Activated naive CD4-positive, alpha-beta T cell treated with anti-CD3 and anti-CD28 coated beads, Interleukin-2, amount 50 U/mL, for 24 hours (primary cell): ENCODE measurements around the gene LDLRAD2.
A peak's percentile ranks its signal among the peaks of the same experiment; 100 is the strongest.

ENCODE experiments used
- H3K27ac Mint-ChIP-seq: one replicate; pipeline ENCODE4 v1.8.0; 2021; ENCODE audit warnings: mild to moderate bottlenecking, mixed read lengths
- H3K27me3 Mint-ChIP-seq: one replicate; pipeline ENCODE4 v1.8.0; 2021; ENCODE audit warnings: mixed read lengths
- H3K36me3 Mint-ChIP-seq: one replicate; pipeline ENCODE4 v1.8.0; 2021; ENCODE audit warnings: mixed read lengths
- H3K4me1 Mint-ChIP-seq: one replicate; pipeline ENCODE4 v1.8.0; 2021; ENCODE audit warnings: mixed read lengths
- H3K4me3 Mint-ChIP-seq: one replicate; pipeline ENCODE4 v1.8.0; 2021; ENCODE audit warnings: mild to moderate bottlenecking, mixed read lengths
- H3K9me3 Mint-ChIP-seq: one replicate; pipeline ENCODE4 v1.8.0; 2021; ENCODE audit warnings: mixed read lengths

The LDLRAD2 gene

GRCh38 chr1:21828075-21828474, 16.0 kb downstream of the LDLRAD2 start:
- Mint-ChIP-seq H3K9me3 (no peaks in the 10 kb centered on the region), H3K27ac (no peak overlapping the region), H3K27me3 (no peaks in the 10 kb centered on the region), H3K4me1 (no peaks in the 10 kb centered on the region), H3K36me3 (peaks cover 6% of the 10 kb centered on the region), H3K4me3 (no peak overlapping the region)

GRCh38 chr1:21828506-21829210, 16.6 kb downstream of the LDLRAD2 start:
- no peaks in the 10 kb centered on the region for H3K9me3 Mint-ChIP-seq
- H3K4me1 Mint-ChIP-seq: no peaks in the 10 kb centered on the region
- no peak overlapping the region for H3K4me3 Mint-ChIP-seq
- no peak overlapping the region for H3K27ac Mint-ChIP-seq
- H3K27me3 Mint-ChIP-seq: no peaks in the 10 kb centered on the region
- H3K36me3 Mint-ChIP-seq: peaks cover 6% of the 10 kb centered on the region

- Mint-ChIP-seq H3K36me3 (peaks cover 10% of the 10 kb centered on the region), H3K4me1 (no peaks in the 10 kb centered on the region), H3K27ac (no peak overlapping the region), H3K9me3 (no peaks in the 10 kb centered on the region), H3K4me3 (no peak overlapping the region), H3K27me3 (no peaks in the 10 kb centered on the region)
Observed at GRCh38 chr1:21829294-21829693, 17.2 kb downstream of the LDLRAD2 start.

GRCh38 chr1:21830792-21831453, 18.9 kb downstream of the LDLRAD2 start:
- H3K4me3 Mint-ChIP-seq: no peak overlapping the region
- H3K4me1 Mint-ChIP-seq: no peaks in the 10 kb centered on the region
- H3K36me3 Mint-ChIP-seq: peaks cover 17% of the 10 kb centered on the region
- H3K27ac Mint-ChIP-seq: no peak overlapping the region
- no peaks in the 10 kb centered on the region for H3K9me3 Mint-ChIP-seq
- H3K27me3 Mint-ChIP-seq: no peaks in the 10 kb centered on the region

- Mint-ChIP-seq H3K4me1 (no peaks in the 10 kb centered on the region), H3K27ac (no peak overlapping the region), H3K4me3 (no peak overlapping the region), H3K9me3 (no peaks in the 10 kb centered on the region), H3K36me3 (peaks cover 17% of the 10 kb centered on the region), H3K27me3 (no peaks in the 10 kb centered on the region)
Observed at GRCh38 chr1:21831454-21831970, 19.4 kb downstream of the LDLRAD2 start.

GRCh38 chr1:21833392-21833976, 21.4 kb downstream of the LDLRAD2 start:
- Mint-ChIP-seq H3K4me1 (no peaks in the 10 kb centered on the region), H3K27me3 (no peaks in the 10 kb centered on the region), H3K27ac (no peak overlapping the region), H3K4me3 (no peak overlapping the region), H3K36me3 (peaks cover 17% of the 10 kb centered on the region), H3K9me3 (no peaks in the 10 kb centered on the region)

GRCh38 chr1:21834094-21834493, 22.0 kb downstream of the LDLRAD2 start:
- Mint-ChIP-seq H3K4me3 (no peak overlapping the region), H3K4me1 (no peaks in the 10 kb centered on the region), H3K36me3 (peaks cover 17% of the 10 kb centered on the region), H3K9me3 (no peaks in the 10 kb centered on the region), H3K27me3 (no peaks in the 10 kb centered on the region), H3K27ac (peak overlapping the region; percentile 19)

- Mint-ChIP-seq H3K27ac (no peak overlapping the region), H3K27me3 (no peaks in the 10 kb centered on the region), H3K36me3 (peaks cover 17% of the 10 kb centered on the region), H3K4me3 (no peak overlapping the region), H3K4me1 (no peaks in the 10 kb centered on the region), H3K9me3 (no peaks in the 10 kb centered on the region)
Observed at GRCh38 chr1:21834666-21835065, 22.6 kb downstream of the LDLRAD2 start.

GRCh38 chr1:21836010-21836409, 23.9 kb downstream of the LDLRAD2 start:
- Mint-ChIP-seq H3K4me3 (no peak overlapping the region), H3K27me3 (no peaks in the 10 kb centered on the region), H3K27ac (no peak overlapping the region), H3K4me1 (no peaks in the 10 kb centered on the region), H3K36me3 (peaks cover 17% of the 10 kb centered on the region), H3K9me3 (no peaks in the 10 kb centered on the region)

- peaks cover 17% of the 10 kb centered on the region for H3K36me3 Mint-ChIP-seq
- H3K9me3 Mint-ChIP-seq: no peaks in the 10 kb centered on the region
- no peaks in the 10 kb centered on the region for H3K27me3 Mint-ChIP-seq
- H3K4me1 Mint-ChIP-seq: no peaks in the 10 kb centered on the region
- H3K4me3 Mint-ChIP-seq: no peak overlapping the region
- no peak overlapping the region for H3K27ac Mint-ChIP-seq
Observed at GRCh38 chr1:21836729-21837128, 24.7 kb downstream of the LDLRAD2 start.

- Mint-ChIP-seq H3K4me3 (no peak overlapping the region), H3K4me1 (no peaks in the 10 kb centered on the region), H3K27ac (no peak overlapping the region), H3K9me3 (no peaks in the 10 kb centered on the region), H3K36me3 (peaks cover 14% of the 10 kb centered on the region), H3K27me3 (no peaks in the 10 kb centered on the region)
Observed at GRCh38 chr1:21837476-21837875, 25.4 kb downstream of the LDLRAD2 start.

GRCh38 chr1:21838359-21839157, 26.5 kb downstream of the LDLRAD2 start:
- H3K27ac Mint-ChIP-seq: no peak overlapping the region
- H3K4me3 Mint-ChIP-seq: no peak overlapping the region
- no peaks in the 10 kb centered on the region for H3K9me3 Mint-ChIP-seq
- no peaks in the 10 kb centered on the region for H3K4me1 Mint-ChIP-seq
- H3K27me3 Mint-ChIP-seq: no peaks in the 10 kb centered on the region
- peaks cover 11% of the 10 kb centered on the region for H3K36me3 Mint-ChIP-seq

- Mint-ChIP-seq H3K4me1 (no peaks in the 10 kb centered on the region), H3K27me3 (no peaks in the 10 kb centered on the region), H3K36me3 (peaks cover 6% of the 10 kb centered on the region), H3K27ac (no peak overlapping the region), H3K4me3 (no peak overlapping the region), H3K9me3 (no peaks in the 10 kb centered on the region)
Observed at GRCh38 chr1:21839337-21840037, 27.4 kb downstream of the LDLRAD2 start.

GRCh38 chr1:21840981-21841380, 28.9 kb downstream of the LDLRAD2 start:
- Mint-ChIP-seq H3K36me3 (no peaks in the 10 kb centered on the region), H3K27me3 (no peaks in the 10 kb centered on the region), H3K9me3 (no peaks in the 10 kb centered on the region), H3K4me3 (no peak overlapping the region), H3K27ac (no peak overlapping the region), H3K4me1 (no peaks in the 10 kb centered on the region)

- Mint-ChIP-seq H3K4me3 (no peak overlapping the region), H3K36me3 (no peaks in the 10 kb centered on the region), H3K4me1 (no peaks in the 10 kb centered on the region), H3K27me3 (no peaks in the 10 kb centered on the region), H3K27ac (no peak overlapping the region), H3K9me3 (no peaks in the 10 kb centered on the region)
Observed at GRCh38 chr1:21841852-21842466, 29.9 kb downstream of the LDLRAD2 start.
